Left renal cortex interstitium (tissue), 4 donors: ENCODE measurements around the gene LCNL1. TPM values are rescaled to one million over a fixed set of nuclear protein-coding genes. Genes with fewer than 3 reads are reported as not detected.

Source experiments
- DNase-seq, 4 donors: peaks; one replicate each; pipeline ENCODE4 v3.0.0-alpha.2; 2013; ENCODE audit warnings: low read depth in 4 of 4, low spot score in 2 of 4, missing footprints in 1 of 4
- polyA plus RNA-seq, 4 donors: library from polyadenylated mRNA; unstranded; fragments of 120-200 nt; gene quantifications; one replicate each; pipeline ENCODE4 v1.2.1, GENCODE V29; 2013; ENCODE audit not compliant: insufficient read length in 4 of 4

The LCNL1 gene
- polyA plus RNA-seq, 4 donors = 0.08 to 0.41 (median 0.17) TPM; not detected in 1

- DNase-seq = no peak
These were observed 24.3 kb upstream of the LCNL1 start for GRCh38 chr9:136958473-136958872.

- no peak for DNase-seq
These were observed 23.6 kb upstream of the LCNL1 start for GRCh38 chr9:136958898-136959850.

GRCh38 chr9:136960212-136960937 is 22.4 kb upstream of the LCNL1 start:
- no peak for DNase-seq

GRCh38 chr9:136960938-136961275 is 21.9 kb upstream of the LCNL1 start:
- DNase-seq = no peak

GRCh38 chr9:136961279-136962065 is 21.3 kb upstream of the LCNL1 start:
- no peak for DNase-seq

GRCh38 chr9:136962163-136962562 is 20.6 kb upstream of the LCNL1 start:
- DNase-seq = no peak

GRCh38 chr9:136962701-136963248 is 20.0 kb upstream of the LCNL1 start:
- DNase-seq = no peak

GRCh38 chr9:136963341-136963740 is 19.5 kb upstream of the LCNL1 start:
- no peak for DNase-seq

GRCh38 chr9:136963751-136964150 is 19.0 kb upstream of the LCNL1 start:
- DNase-seq = no peak

GRCh38 chr9:136964171-136964689 is 18.6 kb upstream of the LCNL1 start:
- DNase-seq = no peak

GRCh38 chr9:136964833-136965422 is 17.9 kb upstream of the LCNL1 start:
- no peak for DNase-seq

GRCh38 chr9:136965771-136966484 is 16.9 kb upstream of the LCNL1 start:
- no peak for DNase-seq

GRCh38 chr9:136968333-136969127 is 14.3 kb upstream of the LCNL1 start:
- no peak for DNase-seq

- DNase-seq = no peak
These were observed 13.6 kb upstream of the LCNL1 start for GRCh38 chr9:136969150-136969549.

- DNase-seq = no peak
These were observed 13.0 kb upstream of the LCNL1 start for GRCh38 chr9:136969774-136970173.

GRCh38 chr9:136970361-136970760 is 12.4 kb upstream of the LCNL1 start:
- no peak for DNase-seq

GRCh38 chr9:136971746-136972145 is 11.0 kb upstream of the LCNL1 start:
- DNase-seq = no peak

- DNase-seq = no peak
These were observed 10.5 kb upstream of the LCNL1 start for GRCh38 chr9:136972335-136972734.

GRCh38 chr9:136972743-136973142 is 10.1 kb upstream of the LCNL1 start:
- no peak for DNase-seq
